ENCODE data around the gene GRIN2A.

GRCh38 chr16:10225653-10226052 is 43.4 kb upstream of the GRIN2A start:
- TF ChIP-seq CTCF (IDR thresholded peaks at IDR 0.05; ENCODE audit: extremely low read depth in 1 of 2, insufficient read depth in 1 of 2, low read depth in 1 of 2, low read length in 2 of 2) (no peak), POLR2A (IDR thresholded peaks at IDR 0.05; ENCODE audit: low read depth, low read length) (no peak), MYC (IDR thresholded peaks at IDR 0.05; ENCODE audit: low read depth, low read length) (no peak), EZH2 (IDR thresholded peaks at IDR 0.05; ENCODE audit: borderline replicate concordance, low read depth, low read length, severe bottlenecking) (no peak), POLR2AphosphoS5 (IDR thresholded peaks at IDR 0.05; ENCODE audit: insufficient read depth, low read depth, low read length) (no peak), FOS (IDR thresholded peaks at IDR 0.05; ENCODE audit: borderline replicate concordance, insufficient read depth, low read length) (no peak), MAX (IDR thresholded peaks at IDR 0.05; ENCODE audit: insufficient read depth, insufficient read length) (no peak), JUN (IDR thresholded peaks at IDR 0.05; ENCODE audit: borderline replicate concordance, insufficient read depth, insufficient read length, low read depth) (no peak), GATA2 (IDR thresholded peaks at IDR 0.05; ENCODE audit: insufficient read depth, insufficient read length, low read depth, low read length) (no peak)
